Mucosa of stomach (tissue), 1 donor: ENCODE data around the gene MYB.
"Not testable (repeated sequence)": the region's sequence is repeated elsewhere in the genome, so short reads cannot be mapped to it uniquely, and the experiment has no call there.

ENCODE experiments used
- H3K27me3 ChIP-seq: one replicate; pipeline ENCODE4 v1.7.0; 2013; ENCODE audit warnings: mild to moderate bottlenecking, low read length; ENCODE audit not compliant: control insufficient read depth, insufficient read depth
- H3K36me3 ChIP-seq: one replicate; pipeline ENCODE4 v1.7.0; 2013; ENCODE audit warnings: low read length; ENCODE audit not compliant: control insufficient read depth, insufficient read depth
- H3K4me1 ChIP-seq: one replicate; pipeline ENCODE4 v1.7.0; 2013; ENCODE audit warnings: mild to moderate bottlenecking, low read length; ENCODE audit not compliant: control insufficient read depth, insufficient read depth
- H3K4me3 ChIP-seq: one replicate; pipeline ENCODE4 v1.7.0; 2013; ENCODE audit warnings: low read length
- H3K9ac ChIP-seq: one replicate; pipeline ENCODE4 v1.7.0; 2013; ENCODE audit warnings: mild to moderate bottlenecking, low read length, moderate library complexity
- H3K9me3 ChIP-seq: one replicate; pipeline ENCODE4 v1.7.0; 2013; ENCODE audit warnings: mild to moderate bottlenecking, low read length, moderate library complexity; ENCODE audit not compliant: control insufficient read depth
- donor health status: Pancreatic carcinoma.

MYB gene

DNA sequence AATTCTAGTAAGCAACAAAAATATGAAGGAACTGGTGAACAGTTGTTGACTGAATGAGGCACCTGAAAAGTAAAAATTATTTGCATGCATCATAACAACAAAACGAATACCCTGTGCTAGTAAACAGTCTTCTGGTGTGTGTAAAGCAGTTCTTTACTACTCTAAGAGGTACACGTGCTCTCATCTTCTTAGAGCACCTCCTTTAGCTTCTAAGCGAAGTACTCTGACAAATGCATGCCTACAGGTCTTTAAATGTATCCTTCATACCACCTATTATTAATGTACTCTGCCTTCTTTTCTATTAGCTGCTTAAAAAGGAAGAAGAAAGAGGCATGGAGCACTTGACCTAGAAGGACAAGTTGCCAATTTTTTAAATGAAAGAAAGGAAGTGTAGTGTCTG lies 32.2 kb upstream of the MYB start:
- Histone ChIP-seq H3K4me1 (peaks cover 7% of the 10 kb centered on the region), H3K4me3 (no peak overlapping the region), H3K36me3 (no peaks in the 10 kb centered on the region), H3K9ac (no peak overlapping the region), H3K27me3 (no peaks in the 10 kb centered on the region), H3K9me3 (no peaks in the 10 kb centered on the region)

DNA sequence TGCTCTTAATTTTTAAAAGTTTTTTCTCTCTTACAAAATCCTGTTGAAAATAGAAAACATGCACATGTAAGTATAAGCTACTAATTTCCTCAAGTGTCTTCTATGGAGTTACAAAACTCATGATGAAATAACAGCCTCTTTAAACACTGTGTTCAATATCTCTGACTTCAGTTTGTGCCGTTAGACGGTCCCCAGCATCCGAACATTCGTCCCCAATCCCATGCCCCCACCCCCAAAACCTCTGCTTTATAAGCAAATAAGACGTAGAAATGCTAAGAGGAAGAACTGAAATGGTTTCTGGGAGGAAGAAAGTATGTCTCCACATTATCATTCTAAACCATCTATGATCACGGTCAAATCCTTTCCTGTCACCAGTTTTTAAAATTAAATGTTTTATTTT lies 31.7 kb upstream of the MYB start:
- Histone ChIP-seq H3K27me3 (no peaks in the 10 kb centered on the region), H3K4me3 (no peak overlapping the region), H3K4me1 (peaks cover 7% of the 10 kb centered on the region), H3K9ac (no peak overlapping the region), H3K36me3 (no peaks in the 10 kb centered on the region), H3K9me3 (no peaks in the 10 kb centered on the region)

GRCh38 chr6:135150481-135150880 lies 30.6 kb upstream of the MYB start:
- not testable (repeated sequence) for H3K4me3 ChIP-seq, H3K36me3 ChIP-seq, H3K4me1 ChIP-seq, H3K9me3 ChIP-seq, H3K9ac ChIP-seq, H3K27me3 ChIP-seq

GRCh38 chr6:135154125-135154524 lies 27.0 kb upstream of the MYB start:
- H3K36me3 ChIP-seq = not testable (repeated sequence)

DNA sequence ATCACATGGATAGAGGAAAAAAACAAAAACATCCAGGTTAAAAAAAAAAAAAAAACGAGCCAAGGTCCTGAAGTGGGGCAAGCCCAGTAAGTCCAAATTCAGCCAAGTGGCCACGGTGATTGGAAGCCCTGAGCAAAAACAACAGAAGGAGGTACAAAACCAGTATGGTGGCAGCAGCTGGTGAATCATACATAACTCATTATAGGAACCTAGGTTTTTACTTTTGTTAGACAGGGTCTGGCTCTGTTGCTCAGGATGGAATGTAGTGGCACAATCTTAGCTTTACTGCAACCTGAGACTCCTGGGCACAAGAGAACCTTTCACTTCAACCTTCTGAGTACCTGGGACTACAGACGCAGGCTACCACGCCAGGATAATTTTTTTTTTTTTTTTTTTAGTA lies 22.7 kb upstream of the MYB start:
- H3K4me1 ChIP-seq = no peaks in the 10 kb centered on the region

More at GRCh38 chr6:135154125-135154524, 27.0 kb upstream of the MYB start:
- H3K9ac ChIP-seq, H3K27me3 ChIP-seq, H3K4me3 ChIP-seq, H3K9me3 ChIP-seq, H3K4me1 ChIP-seq: not testable (repeated sequence)

DNA sequence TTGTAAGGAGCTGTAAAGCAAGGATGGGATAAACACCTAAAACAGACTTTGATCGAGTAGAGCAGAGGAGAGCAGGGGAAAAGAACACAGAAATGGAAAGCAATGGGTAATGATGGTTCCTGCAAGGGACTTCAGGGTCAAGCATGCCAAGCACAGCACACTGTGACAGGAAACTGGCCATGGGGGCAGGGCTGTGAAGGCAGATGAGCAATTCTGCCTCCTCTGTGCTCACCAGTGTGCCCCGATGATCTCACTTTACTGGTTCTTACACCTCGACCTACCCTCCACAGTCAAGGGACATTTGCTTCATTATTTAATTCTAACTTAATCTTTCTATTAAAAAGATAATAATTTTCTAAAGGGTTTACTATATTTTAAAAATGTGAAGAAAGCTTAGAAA lies 21.6 kb upstream of the MYB start:
- H3K4me1 ChIP-seq = no peaks in the 10 kb centered on the region
- no peak overlapping the region for H3K4me3 ChIP-seq
- H3K9me3 ChIP-seq = no peaks in the 10 kb centered on the region
- no peaks in the 10 kb centered on the region for H3K27me3 ChIP-seq
- no peaks in the 10 kb centered on the region for H3K36me3 ChIP-seq
- no peak overlapping the region for H3K9ac ChIP-seq

More for the DNA sequence above, 22.7 kb upstream of the MYB start:
- H3K9ac ChIP-seq = no peak overlapping the region
- H3K4me3 ChIP-seq = no peak overlapping the region
- H3K9me3 ChIP-seq = no peaks in the 10 kb centered on the region
- H3K36me3 ChIP-seq = no peaks in the 10 kb centered on the region
- no peaks in the 10 kb centered on the region for H3K27me3 ChIP-seq

- H3K27me3 ChIP-seq = no peaks in the 10 kb centered on the region
- H3K4me1 ChIP-seq = no peaks in the 10 kb centered on the region
- no peak overlapping the region for H3K4me3 ChIP-seq
- H3K9ac ChIP-seq = no peak overlapping the region
- H3K36me3 ChIP-seq = no peaks in the 10 kb centered on the region
- no peaks in the 10 kb centered on the region for H3K9me3 ChIP-seq
These were observed 19.4 kb upstream of the MYB start for GRCh38 chr6:135161411-135162395.

GRCh38 chr6:135162678-135163439 lies 18.2 kb upstream of the MYB start:
- no peaks in the 10 kb centered on the region for H3K4me1 ChIP-seq
- no peaks in the 10 kb centered on the region for H3K27me3 ChIP-seq
- no peak overlapping the region for H3K9ac ChIP-seq

DNA sequence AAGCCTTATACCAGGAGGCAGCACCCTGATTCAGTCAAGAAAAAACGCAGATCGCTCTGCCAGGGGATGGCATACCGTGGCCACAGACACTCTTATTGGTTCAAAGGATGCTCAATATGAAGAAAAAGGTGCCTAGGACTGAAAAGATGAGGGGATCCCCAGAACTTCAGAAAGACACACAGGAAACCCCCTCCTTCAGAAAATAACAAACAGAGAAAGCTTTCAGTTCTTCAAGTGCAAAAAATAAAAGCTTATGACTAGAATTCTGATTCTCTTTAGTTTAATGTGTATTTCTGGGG lies 17.7 kb upstream of the MYB start:
- H3K9ac ChIP-seq = no peak overlapping the region
- H3K4me3 ChIP-seq = no peak overlapping the region
- H3K27me3 ChIP-seq = no peaks in the 10 kb centered on the region
- no peaks in the 10 kb centered on the region for H3K4me1 ChIP-seq
- H3K36me3 ChIP-seq = no peaks in the 10 kb centered on the region
- no peaks in the 10 kb centered on the region for H3K9me3 ChIP-seq

More at GRCh38 chr6:135162678-135163439, 18.2 kb upstream of the MYB start:
- H3K4me3 ChIP-seq = no peak overlapping the region
- H3K9me3 ChIP-seq = no peaks in the 10 kb centered on the region
- no peaks in the 10 kb centered on the region for H3K36me3 ChIP-seq

DNA sequence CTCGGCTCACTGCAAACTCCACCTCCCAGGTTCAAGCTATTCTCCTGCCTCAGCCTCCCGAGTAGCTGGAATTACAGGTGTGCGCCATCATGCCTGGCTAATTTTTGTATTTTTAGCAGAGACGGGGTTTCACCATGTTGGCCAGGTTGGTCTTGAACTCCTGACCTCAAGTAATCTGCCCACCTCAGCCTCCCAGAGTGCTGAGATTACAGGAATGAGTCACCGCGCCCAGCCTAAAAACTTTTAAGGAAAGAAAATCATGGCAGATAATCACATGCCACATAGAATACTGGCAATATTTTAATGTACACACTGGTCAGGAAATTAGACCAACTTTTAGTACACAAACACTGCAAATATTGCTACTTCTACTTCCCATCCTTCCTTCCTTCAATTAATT lies 16.7 kb upstream of the MYB start:
- H3K36me3 ChIP-seq, H3K4me3 ChIP-seq, H3K9me3 ChIP-seq, H3K27me3 ChIP-seq, H3K4me1 ChIP-seq, H3K9ac ChIP-seq: not testable (repeated sequence)

GRCh38 chr6:135165031-135165430 lies 16.1 kb upstream of the MYB start:
- no peaks in the 10 kb centered on the region for H3K9me3 ChIP-seq
- no peaks in the 10 kb centered on the region for H3K4me1 ChIP-seq

DNA sequence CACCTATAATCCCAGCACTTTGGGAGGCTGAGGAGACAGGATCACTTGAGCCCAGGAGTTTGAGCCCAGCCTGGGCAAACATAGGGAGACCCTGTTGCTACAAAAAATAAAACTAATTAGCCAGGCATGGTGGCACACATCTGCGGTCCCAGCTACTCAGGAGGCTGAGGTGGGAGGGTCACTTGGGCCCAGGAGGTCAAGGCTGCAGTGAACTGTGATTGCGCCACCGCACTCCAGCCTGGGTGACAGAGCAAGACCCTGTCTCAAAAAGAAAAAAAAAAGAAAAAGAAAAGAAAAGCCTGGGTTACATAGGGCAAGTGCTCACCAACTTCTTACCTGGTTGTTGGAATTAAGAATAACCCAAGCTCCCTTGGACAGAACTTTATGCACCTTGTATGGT lies 14.6 kb upstream of the MYB start:
- Histone ChIP-seq H3K27me3 (no peaks in the 10 kb centered on the region), H3K36me3 (no peaks in the 10 kb centered on the region), H3K9me3 (no peaks in the 10 kb centered on the region), H3K4me3 (no peak overlapping the region), H3K4me1 (no peaks in the 10 kb centered on the region), H3K9ac (no peak overlapping the region)

More at GRCh38 chr6:135165031-135165430, 16.1 kb upstream of the MYB start:
- H3K9ac ChIP-seq = no peak overlapping the region
- H3K27me3 ChIP-seq = no peaks in the 10 kb centered on the region
- no peak overlapping the region for H3K4me3 ChIP-seq
- H3K36me3 ChIP-seq = no peaks in the 10 kb centered on the region
